H1 (cell line): ENCODE measurements around the gene DIDO1. TPM values are rescaled to one million over a fixed set of nuclear protein-coding genes. Genes with fewer than 3 reads are reported as not detected.

Experiments used
- CTCF ChIA-PET: fragments of 300-600 bp; sonication (Branson Sonifier 250); formaldehyde crosslinking; loops from one replicate; lab custom pipeline; 2021; ENCODE audit not compliant: partially characterized antibody; lab: Charles Lee
- POLR2A ChIA-PET: fragments of 300-600 bp; sonication (Branson Sonifier 250); formaldehyde crosslinking; loops from one replicate; lab custom pipeline; 2021; ENCODE audit warnings: inconsistent platforms; ENCODE audit not compliant: partially characterized antibody; lab: Charles Lee
- DNase-seq, 2 experiments: peaks; one replicate each; pipeline versions ENCODE4 v3.0.0 to v3.0.0-alpha.2; 2010 to 2022; ENCODE audit warnings: low spot score in 2 of 2, low read depth in 1 of 2, mixed read lengths in 1 of 2
- FAIRE-seq: peaks from 2 replicates; lab custom pipeline; 2011; peaks lifted over from hg19 to GRCh38; lab: Jason Lieb, UNC
- H2AFZ ChIP-seq: 2 replicates; pipeline ENCODE4 v1.8.1; 2012; ENCODE audit warnings: low read length, inconsistent platforms
- H2AK5ac ChIP-seq: 2 replicates; pipeline ENCODE4 v1.6.1; 2013; ENCODE audit warnings: low read depth, low read length
- H2BK120ac ChIP-seq: replicated peaks from 2 replicates; pipeline ENCODE3; 2013; ENCODE audit warnings: low read depth, low read length, inconsistent platforms
- H2BK12ac ChIP-seq: 2 replicates; pipeline ENCODE4 v1.6.1; 2013; ENCODE audit warnings: low read depth, low read length
- H2BK15ac ChIP-seq: 2 replicates; pipeline ENCODE4 v1.6.1; 2013; ENCODE audit warnings: low read length
- H2BK20ac ChIP-seq: 2 replicates; pipeline ENCODE4 v1.6.1; 2013; ENCODE audit warnings: low read length
- H2BK5ac ChIP-seq: 2 replicates; pipeline ENCODE4 v1.6.1; 2013; ENCODE audit warnings: low read depth, low read length
- H3K14ac ChIP-seq: 2 replicates; pipeline ENCODE4 v1.6.1; 2013; ENCODE audit warnings: inconsistent platforms; ENCODE audit not compliant: insufficient read length
- H3K18ac ChIP-seq: 2 replicates; pipeline ENCODE4 v1.6.1; 2013; ENCODE audit warnings: low read length; ENCODE audit errors: extremely low read depth
- H3K23ac ChIP-seq: 2 replicates; pipeline ENCODE4 v1.6.1; 2013; ENCODE audit warnings: inconsistent platforms; ENCODE audit not compliant: insufficient read length
- H3K23me2 ChIP-seq: 2 replicates; pipeline ENCODE4 v1.6.1; 2013; ENCODE audit warnings: low read depth, low read length
- H3K27ac ChIP-seq: 2 replicates; pipeline ENCODE4 v1.6.1; 2011; ENCODE audit warnings: low read depth, low read length, inconsistent platforms
- H3K27me3 ChIP-seq, 4 experiments: replicated peaks in 1 of 4; 1 replicate in 1 of 4; 2 replicates in 3 of 4; pipeline versions ENCODE4 v1.6.1 to v1.8.1; 2011 to 2013; ENCODE audit warnings: low read length in 3 of 4, mild to moderate bottlenecking in 3 of 4, inconsistent platforms in 2 of 4, mixed read lengths in 2 of 4, moderate library complexity in 1 of 4; ENCODE audit not compliant: control insufficient read depth in 3 of 4, insufficient read depth in 3 of 4; ENCODE audit errors: extremely low read depth in 1 of 4
- H3K36me3 ChIP-seq, 4 experiments: 2 replicates each; pipeline versions ENCODE4 v1.6.1 to v1.8.1; 2011 to 2013; ENCODE audit warnings: mild to moderate bottlenecking in 4 of 4, low read length in 3 of 4, moderate library complexity in 2 of 4, control low read depth in 1 of 4, inconsistent platforms in 1 of 4; ENCODE audit not compliant: insufficient read depth in 4 of 4, control insufficient read depth in 2 of 4
- H3K4ac ChIP-seq: replicated peaks from 2 replicates; pipeline ENCODE3; 2013; ENCODE audit warnings: low read length, low read depth, mixed read lengths, inconsistent platforms; ENCODE audit not compliant: insufficient read length
- H3K4me1 ChIP-seq, 4 experiments: replicated peaks in 1 of 4; 1 replicate in 1 of 4; 2 replicates in 3 of 4; pipeline versions ENCODE4 v1.6.1 to v1.8.1; 2011 to 2013; ENCODE audit warnings: low read length in 3 of 4, inconsistent platforms in 2 of 4, mixed read lengths in 1 of 4; ENCODE audit not compliant: insufficient read depth in 4 of 4, control insufficient read depth in 3 of 4
- H3K4me2 ChIP-seq, 2 experiments: 2 replicates each; pipeline versions ENCODE4 v1.6.1 to v1.8.1; 2011 to 2013; ENCODE audit warnings: low read depth in 2 of 2, low read length in 2 of 2, control low read depth in 1 of 2, inconsistent platforms in 1 of 2, mild to moderate bottlenecking in 1 of 2; ENCODE audit not compliant: insufficient read depth in 1 of 2
- H3K4me3 ChIP-seq, 4 experiments: fragments of 200-600, 300-600 bp in 1 of 4; sonication (generic), shearing (Covaris generic), sonication (Bioruptor Twin) in 1 of 4; 2 replicates each; pipeline versions ENCODE4 v1.5.1 to v1.8.1; 2011 to 2016; ENCODE audit warnings: low read length in 4 of 4, low read depth in 3 of 4, control low read depth in 2 of 4, inconsistent platforms in 2 of 4, mild to moderate bottlenecking in 2 of 4, mixed read lengths in 1 of 4, moderate library complexity in 1 of 4; ENCODE audit not compliant: insufficient read depth in 2 of 4; ENCODE audit errors: extremely low read depth in 1 of 4
- H3K56ac ChIP-seq: replicated peaks from 2 replicates; pipeline ENCODE3; 2013; ENCODE audit warnings: low read depth, mild to moderate bottlenecking, mixed read lengths, low read length, inconsistent platforms; ENCODE audit not compliant: insufficient read length
- H3K79me1 ChIP-seq: 2 replicates; pipeline ENCODE4 v1.6.1; 2013; ENCODE audit warnings: low read depth, low read length, control low read depth
- H3K79me2 ChIP-seq, 2 experiments: 2 replicates each; pipeline versions ENCODE4 v1.6.1 to v1.8.1; 2012 to 2013; ENCODE audit warnings: low read length in 2 of 2, mild to moderate bottlenecking in 2 of 2, inconsistent platforms in 1 of 2; ENCODE audit not compliant: insufficient read depth in 2 of 2, control insufficient read depth in 1 of 2
- H3K9ac ChIP-seq, 4 experiments: replicated peaks in 1 of 4; 1 replicate in 1 of 4; 2 replicates in 3 of 4; pipeline versions ENCODE4 v1.6.1 to v1.8.1; 2011 to 2013; ENCODE audit warnings: low read depth in 3 of 4, low read length in 3 of 4, control low read depth in 2 of 4, mild to moderate bottlenecking in 2 of 4, moderate library complexity in 2 of 4, inconsistent platforms in 1 of 4; ENCODE audit errors: extremely low read depth in 1 of 4
- H3K9me3 ChIP-seq, 2 experiments: 2 replicates each; pipeline versions ENCODE4 v1.6.1 to v1.8.1; 2012 to 2013; ENCODE audit warnings: mild to moderate bottlenecking in 2 of 2, moderate library complexity in 2 of 2, control low read depth in 1 of 2, inconsistent platforms in 1 of 2, low read depth in 1 of 2, low read length in 1 of 2, mixed read lengths in 1 of 2; ENCODE audit not compliant: insufficient read depth in 2 of 2
- H4K20me1 ChIP-seq, 2 experiments: replicated peaks in 1 of 2; 2 replicates each; pipeline versions ENCODE3 to v1.8.1; 2011 to 2013; ENCODE audit warnings: inconsistent platforms in 2 of 2, low read length in 2 of 2, mild to moderate bottlenecking in 1 of 2; ENCODE audit not compliant: insufficient read depth in 2 of 2, control insufficient read depth in 1 of 2
- H4K5ac ChIP-seq: 2 replicates; pipeline ENCODE4 v1.6.1; 2013; ENCODE audit warnings: low read length, low read depth, mixed read lengths, inconsistent platforms; ENCODE audit not compliant: insufficient read length
- H4K8ac ChIP-seq: 2 replicates; pipeline ENCODE4 v1.8.0; 2013; ENCODE audit warnings: mild to moderate bottlenecking, moderate library complexity, low read length, inconsistent platforms; ENCODE audit not compliant: insufficient read depth; ENCODE audit errors: extremely low read depth
- H4K91ac ChIP-seq: replicated peaks from 2 replicates; pipeline ENCODE3; 2013; ENCODE audit warnings: low read length, mixed read lengths, inconsistent platforms; ENCODE audit not compliant: insufficient read length
- BCL11A ChIP-seq, 2 experiments: IDR thresholded peaks; one replicate each; pipeline ENCODE4 v1.6.1; 2011; ENCODE audit warnings: low read depth in 2 of 2, low read length in 2 of 2, mild to moderate bottlenecking in 2 of 2
- CBX5 ChIP-seq: fragments of 300-800, 300-1000 bp; sonication (generic); IDR thresholded peaks from 2 replicates; pipeline ENCODE4 v1.7.1; 2016; ENCODE audit warnings: antibody characterized with exemption, low read length, low read depth
- FOSL1 ChIP-seq: IDR thresholded peaks from 2 replicates; pipeline ENCODE4 v1.6.1; 2011; ENCODE audit warnings: mild to moderate bottlenecking, low read depth, low read length, moderate library complexity; ENCODE audit not compliant: insufficient read depth
- HDAC6 ChIP-seq: IDR thresholded peaks from one replicate; pipeline ENCODE4 v1.7.1; 2012; ENCODE audit warnings: low read depth, mild to moderate bottlenecking, inconsistent platforms, low read length, moderate library complexity
- KDM4A ChIP-seq: IDR thresholded peaks from one replicate; pipeline ENCODE4 v1.7.1; 2012; ENCODE audit warnings: low read depth, mild to moderate bottlenecking, moderate library complexity, low read length, inconsistent platforms; ENCODE audit not compliant: severe bottlenecking
- RBBP5 ChIP-seq: IDR thresholded peaks from 2 replicates; pipeline ENCODE4 v1.7.1; 2012; ENCODE audit warnings: low read depth, mild to moderate bottlenecking, inconsistent platforms, low read length, moderate library complexity, borderline replicate concordance
- SP1 ChIP-seq: IDR thresholded peaks from 2 replicates; pipeline ENCODE4 v1.6.1; 2011; ENCODE audit warnings: low read depth, low read length
- SUZ12 ChIP-seq: fragments of 200-600 bp; sonication (generic); IDR thresholded peaks from 2 replicates; pipeline ENCODE4 v1.6.1; 2012; ENCODE audit warnings: mild to moderate bottlenecking, inconsistent platforms, low read length, moderate library complexity, mixed read lengths
- TEAD4 ChIP-seq: IDR thresholded peaks from 2 replicates; pipeline ENCODE4 v1.6.1; 2012; ENCODE audit warnings: low read depth, low read length, inconsistent platforms, mixed read lengths
- WGBS, 2 experiments: shearing (Covaris generic) in 1 of 2; methylation state at CpG; one replicate each; pipeline versions ENCODE4 v1.1.6 to v1.1.7; 2013 to 2015; ENCODE audit warnings: low lambda C conversion rate in 2 of 2, mixed read lengths in 2 of 2, inconsistent platforms in 1 of 2, low coverage in 1 of 2, missing lambda C conversion rate in 1 of 2; ENCODE audit not compliant: insufficient replicate concordance in 2 of 2, insufficient coverage in 1 of 2, insufficient read length in 1 of 2; ENCODE audit errors: extremely low coverage in 1 of 2, missing lambda C conversion rate in 1 of 2; 5-methylcytosine and 5-hydroxymethylcytosine counted together
- polyA plus RNA-seq, 7 experiments: library from polyadenylated mRNA; depleted of rRNA in 3 of 7; stranded (reverse) in 5 of 7; unstranded in 2 of 7; fragments of >200 nt in 5 of 7; fragments of 200-250 nt in 2 of 7; gene quantifications; 1 replicate in 5 of 7; 2 replicates in 1 of 7; 4 replicates in 1 of 7; pipeline versions ENCODE4 v1.2.1 to v1.2.3, GENCODE V29; 2011 to 2013; ENCODE audit warnings: missing spikeins in 2 of 7, mixed read lengths in 2 of 7
- total RNA-seq: library from RNA; stranded (reverse); fragmentation: NEBNext Ultra II Directional; extraction: Animal tissue kit (Norgen Biotek cat#: 25700); gene quantifications from 2 replicates; pipeline ENCODE4 v1.2.1, GENCODE V29; 2021
- TF ChIP-seq, protein P1 (sequence below): IDR thresholded peaks from 2 replicates; pipeline ENCODE4 v1.6.1; 2012; ENCODE audit warnings: inconsistent platforms
- TF ChIP-seq, protein P2 (sequence below), 3 experiments: IDR thresholded peaks; 1 replicate in 2 of 3; 2 replicates in 1 of 3; pipeline versions ENCODE4 v1.5.1 to v1.6.1; 2011; ENCODE audit warnings: low read length in 3 of 3, mild to moderate bottlenecking in 3 of 3, inconsistent platforms in 2 of 3, low read depth in 1 of 3, moderate library complexity in 1 of 3; ENCODE audit not compliant: insufficient read depth in 1 of 3; ENCODE audit errors: control extremely low read depth in 1 of 3

Gene DIDO1
- total and polyA plus RNA-seq, 2 of the 8 experiments (the other 6 are each of a cell fraction or from before 2014, with no cell fraction given): 53.6 to 82.8 TPM

DNA sequence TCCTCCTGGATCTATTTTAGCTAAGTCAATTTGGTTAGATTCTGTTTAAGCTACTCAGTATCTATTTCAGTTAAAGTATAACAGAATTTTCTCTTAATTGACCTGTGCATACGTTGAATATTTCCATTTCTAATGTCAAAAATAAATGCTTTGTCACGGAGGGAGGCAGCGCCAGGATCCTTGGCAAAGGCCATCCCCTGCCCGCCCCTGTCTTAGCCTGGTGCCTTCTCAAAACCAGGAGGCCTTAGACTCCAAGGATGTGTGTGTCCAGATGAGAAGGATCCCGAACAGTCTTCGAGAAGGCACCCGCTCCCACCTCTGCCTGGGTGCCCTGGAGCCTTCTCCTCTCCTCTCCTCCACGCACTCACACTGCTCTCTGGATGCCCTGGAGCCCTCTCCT is 87.0 kb downstream of the DIDO1 start:
- Histone ChIP-seq H3K14ac (no peak overlapping the region), H3K56ac (no peak overlapping the region), H3K9me3 (no peaks in the 10 kb centered on the region), H3K36me3 (peaks cover 0 to 18% (median 4%) of the 10 kb centered on the region in 4 experiments; a peak in 3 of 8 replicates), H3K9ac (no peak overlapping the region), H4K91ac (no peak overlapping the region), H2BK5ac (no peak overlapping the region), H2BK20ac (no peak overlapping the region), H3K4me1 (peaks cover 0 to 3% (median 0%) of the 10 kb centered on the region in 4 experiments; a peak in 3 of 7 replicates), H3K4me3 (no peak overlapping the region), H2BK120ac (no peak overlapping the region), H3K79me1 (no peaks in the 10 kb centered on the region), H3K18ac (no peak overlapping the region), H3K27ac (no peak overlapping the region), H4K8ac (no peak overlapping the region), H3K79me2 (no peaks in the 10 kb centered on the region), H4K20me1 (peaks cover 0 to 2% of the 10 kb centered on the region in 2 experiments), H3K27me3 (no peaks in the 10 kb centered on the region), H2BK15ac (no peak overlapping the region), H3K4ac (no peak overlapping the region), H3K23me2 (no peaks in the 10 kb centered on the region), H3K4me2 (no peak overlapping the region), H2BK12ac (no peak overlapping the region), H2AK5ac (no peak overlapping the region), H3K23ac (no peak overlapping the region), H4K5ac (no peak overlapping the region), H2AFZ (no peak overlapping the region)
- DNase-seq (no peak), FAIRE-seq (no peak)
- 84% methylated on average over 6 of the region's 8 CpGs; no CpG with 5 or more reads in 1 of the 2 experiments for WGBS, 2 experiments
- ChIA-PET POLR2A (interaction anchor here (1.0 kb wide), 2 partner anchors 11 to 16 kb away, joined by 3 read pairs; no protein-coding TSS in a partner anchor), CTCF (interaction anchor here (1.0 to 1.1 kb wide), 3 partner anchors 8 to 386 kb away, joined by 3 to 4 read pairs (median 3); no protein-coding TSS in a partner anchor)
- no peak for TF ChIP-seq CBX5
- no peak for TF ChIP-seq SUZ12
- TF ChIP-seq, protein P1, sequence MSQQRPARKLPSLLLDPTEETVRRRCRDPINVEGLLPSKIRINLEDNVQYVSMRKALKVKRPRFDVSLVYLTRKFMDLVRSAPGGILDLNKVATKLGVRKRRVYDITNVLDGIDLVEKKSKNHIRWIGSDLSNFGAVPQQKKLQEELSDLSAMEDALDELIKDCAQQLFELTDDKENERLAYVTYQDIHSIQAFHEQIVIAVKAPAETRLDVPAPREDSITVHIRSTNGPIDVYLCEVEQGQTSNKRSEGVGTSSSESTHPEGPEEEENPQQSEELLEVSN: no peak
- TF ChIP-seq SP1: no peak
- no peak for TF ChIP-seq BCL11A (IDR thresholded peaks at IDR 0.05; ENCODE audit: low read depth in 2 of 2, low read length in 2 of 2)
- TF ChIP-seq TEAD4: no peak
- no peak for TF ChIP-seq HDAC6
- no peak for TF ChIP-seq KDM4A
- no peak for TF ChIP-seq RBBP5
- no peak for TF ChIP-seq FOSL1
- TF ChIP-seq, protein P2, sequence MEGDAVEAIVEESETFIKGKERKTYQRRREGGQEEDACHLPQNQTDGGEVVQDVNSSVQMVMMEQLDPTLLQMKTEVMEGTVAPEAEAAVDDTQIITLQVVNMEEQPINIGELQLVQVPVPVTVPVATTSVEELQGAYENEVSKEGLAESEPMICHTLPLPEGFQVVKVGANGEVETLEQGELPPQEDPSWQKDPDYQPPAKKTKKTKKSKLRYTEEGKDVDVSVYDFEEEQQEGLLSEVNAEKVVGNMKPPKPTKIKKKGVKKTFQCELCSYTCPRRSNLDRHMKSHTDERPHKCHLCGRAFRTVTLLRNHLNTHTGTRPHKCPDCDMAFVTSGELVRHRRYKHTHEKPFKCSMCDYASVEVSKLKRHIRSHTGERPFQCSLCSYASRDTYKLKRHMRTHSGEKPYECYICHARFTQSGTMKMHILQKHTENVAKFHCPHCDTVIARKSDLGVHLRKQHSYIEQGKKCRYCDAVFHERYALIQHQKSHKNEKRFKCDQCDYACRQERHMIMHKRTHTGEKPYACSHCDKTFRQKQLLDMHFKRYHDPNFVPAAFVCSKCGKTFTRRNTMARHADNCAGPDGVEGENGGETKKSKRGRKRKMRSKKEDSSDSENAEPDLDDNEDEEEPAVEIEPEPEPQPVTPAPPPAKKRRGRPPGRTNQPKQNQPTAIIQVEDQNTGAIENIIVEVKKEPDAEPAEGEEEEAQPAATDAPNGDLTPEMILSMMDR (IDR thresholded peaks at IDR 0.05; ENCODE audit: control extremely low read depth in 1 of 3, insufficient read depth in 1 of 3, low read depth in 1 of 3, low read length in 3 of 3): no peak
